HPDE6-E6E7 (cell line): ENCODE results near the gene SCN4A.
A peak's percentile ranks its signal among the peaks of the same experiment; 100 is the strongest.
"Not testable (repeated sequence)": the region's sequence is repeated elsewhere in the genome, so short reads cannot be mapped to it uniquely, and the experiment has no call there.

ENCODE experiments used
- DNase-seq: peaks from one replicate; pipeline ENCODE4 v3.0.0; 2011; ENCODE audit warnings: missing footprints; ENCODE audit errors: extremely low spot score

Gene SCN4A

DNA sequence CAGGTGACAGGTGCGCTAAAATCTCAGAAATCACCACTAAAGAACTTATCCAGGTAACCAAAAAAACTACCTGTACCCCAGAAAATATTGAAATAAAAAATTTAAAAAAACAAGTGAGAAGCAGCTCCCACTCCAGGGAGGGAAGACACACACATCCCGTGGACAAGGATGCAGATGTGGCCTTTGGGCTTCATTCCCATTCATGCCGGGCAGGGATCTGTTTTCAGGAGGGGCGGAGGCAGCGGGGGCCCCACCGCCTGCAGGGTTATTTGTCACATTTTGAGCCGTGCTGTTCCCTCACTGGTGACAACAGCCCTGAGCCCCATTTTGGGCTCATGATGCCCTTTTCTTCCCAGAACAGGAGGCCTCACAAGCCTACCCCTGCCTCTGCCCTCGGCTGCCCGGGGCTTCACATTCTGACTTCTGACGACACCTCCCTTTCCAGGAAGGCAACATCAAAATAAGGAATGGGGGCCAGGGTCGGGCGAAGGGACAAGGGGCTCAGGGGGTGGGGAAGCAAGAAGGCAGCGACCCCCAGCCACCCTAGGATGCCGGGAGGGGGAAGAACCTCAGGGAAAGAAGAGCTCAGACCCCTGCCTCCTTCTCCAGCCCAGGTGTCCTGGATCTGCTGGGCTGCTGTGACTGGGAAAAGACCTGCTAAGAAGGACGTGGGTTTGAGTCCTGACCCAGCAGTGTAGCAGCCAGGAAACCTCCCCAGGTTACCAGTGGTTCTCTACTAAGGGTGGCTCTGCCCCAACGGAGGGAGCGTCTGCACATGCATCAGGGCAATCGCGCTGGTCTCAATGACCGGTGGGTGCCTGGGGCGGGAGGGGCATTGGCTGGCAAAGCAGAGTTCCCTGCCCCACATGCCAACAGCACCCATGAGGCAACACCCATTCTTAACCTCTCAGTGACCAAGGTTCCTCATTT lies 38.3 kb downstream of the SCN4A start:
- no peak for DNase-seq

DNA sequence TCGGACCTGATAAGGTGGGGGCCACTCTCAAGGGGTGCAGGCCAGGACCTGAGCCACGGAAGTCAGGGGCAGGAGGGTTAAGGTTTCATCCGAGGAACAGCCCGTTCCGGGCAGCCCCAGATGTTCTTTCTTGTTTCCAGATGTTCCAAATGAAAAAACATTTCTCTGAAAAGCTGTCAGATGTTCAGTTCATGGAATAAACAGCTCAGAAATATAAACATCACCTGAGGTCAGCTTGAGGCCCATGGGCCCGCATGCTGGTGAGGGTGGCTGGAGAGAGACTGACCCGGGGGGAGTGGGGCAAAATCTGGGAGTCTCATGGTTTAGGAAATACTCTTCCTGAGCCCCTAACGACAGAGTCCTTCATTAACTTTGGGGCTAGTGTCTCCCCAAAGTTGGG lies 39.1 kb downstream of the SCN4A start:
- no peak for DNase-seq

DNA sequence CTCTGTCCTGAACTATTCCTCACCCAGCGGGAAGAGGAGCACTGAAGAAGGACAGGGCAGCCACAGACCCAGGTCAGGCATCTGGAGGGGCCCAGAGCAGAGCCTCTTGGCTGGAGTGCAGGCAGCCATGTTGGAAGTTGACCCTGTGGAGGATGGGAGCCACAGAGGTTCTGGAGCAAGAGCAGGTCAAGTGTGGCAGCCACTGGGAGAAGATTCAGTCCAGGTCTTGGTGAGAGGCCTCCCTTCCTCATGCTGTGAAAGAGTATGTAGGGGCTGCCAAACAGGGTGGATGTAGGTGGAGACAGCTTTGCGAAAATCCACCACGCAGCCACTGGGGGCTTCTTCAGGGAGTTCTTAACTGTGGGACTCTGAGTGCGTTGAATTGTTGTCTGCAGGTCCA lies 40.0 kb downstream of the SCN4A start:
- DNase-seq = no peak

DNA sequence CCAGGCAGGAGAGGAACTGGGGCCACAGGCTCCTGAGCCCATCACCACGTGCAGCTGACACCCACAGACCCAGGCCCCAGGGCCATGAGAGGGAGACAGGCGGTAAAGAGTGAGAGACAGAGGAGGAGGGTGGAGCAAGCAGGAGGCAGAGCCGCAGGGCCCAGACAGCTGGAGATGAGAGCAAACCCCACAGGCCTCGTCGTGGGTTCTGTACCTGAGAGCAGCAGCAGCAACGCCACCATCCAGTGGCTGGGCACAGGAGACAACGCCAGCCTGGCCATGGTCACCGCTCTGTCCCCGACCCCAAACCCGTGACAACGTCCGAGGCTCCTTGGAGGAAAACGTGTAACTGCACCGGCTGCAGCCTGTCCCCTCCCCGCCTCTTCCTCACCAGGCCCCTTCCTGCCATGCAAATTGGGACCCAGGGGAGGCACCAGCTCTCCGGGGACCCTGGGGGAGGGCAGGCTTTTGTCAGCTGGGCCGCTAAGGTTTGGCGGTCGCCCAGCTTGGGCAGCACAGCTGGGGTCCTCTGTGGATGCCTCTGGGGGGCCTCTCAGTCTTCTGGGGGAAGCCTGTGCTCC lies 40.6 kb downstream of the SCN4A start, which contains the start of gene CD79B:
CD79B (minus strand) TSS at position 351 of the 581 bp plus-strand sequence; CDS start at position 281, 70 bp downstream.
- no peak for DNase-seq

DNA sequence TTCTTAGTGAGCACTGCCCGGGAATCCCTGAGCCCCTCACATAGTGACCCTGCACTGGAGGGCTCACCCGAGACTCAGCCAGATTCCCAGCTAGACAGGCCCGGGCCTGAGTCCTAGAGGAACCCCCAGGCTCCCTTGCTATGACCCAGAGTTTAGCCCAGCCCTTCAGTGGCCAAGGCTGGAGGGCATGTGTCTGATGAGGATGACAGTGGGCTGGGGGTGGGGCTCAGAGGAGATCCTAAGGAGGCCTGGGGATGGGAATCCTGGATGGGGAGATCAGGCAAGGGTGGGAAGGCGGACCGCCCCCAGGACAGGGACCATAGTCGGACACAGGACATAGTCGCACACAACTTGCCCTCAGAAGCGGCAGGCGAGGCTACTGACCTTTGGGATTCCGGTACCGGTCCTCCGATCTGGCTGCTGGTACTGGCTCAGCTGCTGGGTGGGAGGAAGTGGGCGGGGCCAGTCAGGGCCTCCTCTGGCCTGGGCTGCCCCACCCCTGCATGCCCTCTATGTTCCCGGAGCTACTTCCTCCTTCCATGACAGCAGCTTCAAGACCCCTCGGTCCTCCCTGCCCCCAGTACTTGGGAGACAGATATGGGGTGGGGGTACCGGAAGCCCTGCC lies 41.7 kb downstream of the SCN4A start:
- DNase-seq = no peak

DNA sequence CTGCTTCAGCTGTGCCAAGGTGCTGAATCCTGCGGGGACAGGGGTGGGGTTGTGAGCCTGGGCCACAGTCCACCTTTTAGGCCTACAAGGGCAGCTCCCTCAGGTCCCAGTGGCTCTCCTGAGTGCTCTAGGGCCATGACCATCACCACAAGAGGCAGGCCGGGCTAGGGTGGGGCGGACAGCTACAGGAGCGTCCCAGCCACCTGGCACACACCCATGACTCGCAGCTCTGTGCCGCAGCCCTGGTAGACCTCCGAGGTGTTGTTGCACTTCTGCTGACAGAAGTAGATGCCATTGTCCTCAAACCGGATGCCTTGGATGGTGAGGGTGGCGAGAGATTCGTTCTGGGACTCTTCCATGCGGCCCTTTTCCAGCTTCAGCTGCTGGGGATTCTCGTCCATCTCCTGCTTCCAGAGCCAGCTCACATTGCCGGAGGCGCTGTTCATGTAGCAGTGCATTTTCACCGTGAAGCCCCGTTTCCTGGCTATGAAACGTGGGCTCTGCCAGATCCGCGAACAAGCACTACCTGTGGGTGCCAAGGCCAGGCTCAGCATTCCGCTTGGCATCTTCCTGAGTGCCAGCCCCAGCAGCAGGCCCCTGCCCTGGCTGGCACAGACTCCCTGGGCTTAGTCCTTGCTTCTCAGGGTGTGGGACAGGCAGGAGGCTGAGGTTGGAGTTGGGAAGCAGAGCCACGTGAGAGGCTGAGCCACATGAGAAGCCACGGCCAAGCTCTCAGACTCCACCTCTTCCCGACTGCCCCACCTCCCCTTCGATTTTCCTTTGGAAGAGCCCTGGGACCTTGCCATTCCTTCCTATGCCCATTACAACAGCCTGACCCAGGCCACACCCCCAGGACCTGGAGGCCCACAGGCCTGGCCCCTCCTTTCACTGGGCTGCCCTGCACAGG lies 42.6 kb downstream of the SCN4A start:
- DNase-seq = no peak

DNA sequence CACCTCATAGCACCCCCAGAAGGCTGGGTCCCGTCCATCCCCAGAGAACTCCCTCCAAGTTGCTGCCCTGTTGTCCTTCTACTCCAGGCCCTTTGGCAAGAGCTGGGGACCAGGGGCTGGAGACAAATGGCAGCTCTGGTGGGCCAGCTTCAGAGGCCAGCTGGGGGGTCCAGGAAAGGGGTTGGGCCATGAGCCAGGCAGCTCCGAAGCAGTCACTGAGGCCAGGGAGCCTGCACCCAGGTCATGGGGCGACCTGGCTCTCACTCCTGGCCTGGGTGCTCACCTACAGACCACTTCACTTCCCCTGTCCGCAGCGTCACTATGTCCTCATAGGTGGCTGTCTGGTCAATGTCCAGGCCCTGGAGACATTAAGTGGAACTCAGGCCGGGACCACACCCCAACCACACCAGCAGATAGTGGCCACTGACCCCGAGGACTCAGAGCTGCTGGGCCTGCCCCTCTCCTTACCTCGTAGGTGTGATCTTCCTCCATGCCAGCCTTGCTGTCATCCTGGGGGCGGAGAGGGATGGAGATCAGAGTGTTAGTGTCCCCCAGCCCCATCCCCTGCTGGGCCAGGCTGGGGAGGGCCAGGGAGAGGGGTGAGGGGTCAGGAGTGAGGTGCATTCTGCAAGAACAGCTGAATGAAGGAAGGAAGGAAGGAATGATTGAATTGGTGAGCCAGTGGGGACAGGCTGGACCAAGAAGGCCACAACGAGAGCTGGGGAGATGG lies 43.6 kb downstream of the SCN4A start:
- DNase-seq = no peak

DNA sequence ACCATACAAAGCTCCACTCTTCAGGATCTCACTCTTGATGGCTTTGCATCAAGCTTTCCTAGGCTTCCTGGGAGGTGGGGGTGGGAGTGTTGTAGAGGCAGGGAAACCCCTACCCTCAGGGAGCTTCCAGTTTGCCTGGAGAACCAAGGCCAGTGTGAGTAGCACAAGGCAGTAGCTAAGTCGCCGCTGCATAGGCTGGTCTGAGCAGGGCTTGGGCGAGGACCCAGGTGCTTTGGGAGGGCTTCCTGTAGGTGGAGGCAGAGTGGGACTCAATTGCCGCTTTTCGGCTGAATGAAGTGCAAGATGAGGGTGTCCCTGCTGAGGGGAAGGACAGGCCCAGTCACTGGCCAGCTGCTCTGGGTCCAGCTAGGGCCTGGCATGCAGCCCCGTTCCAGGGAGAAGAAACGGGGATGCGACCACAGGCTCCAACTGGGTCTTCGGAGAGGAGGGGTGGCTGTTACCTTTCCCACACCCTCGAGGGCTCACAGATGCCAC lies 44.5 kb downstream of the SCN4A start:
- DNase-seq = no peak

DNA sequence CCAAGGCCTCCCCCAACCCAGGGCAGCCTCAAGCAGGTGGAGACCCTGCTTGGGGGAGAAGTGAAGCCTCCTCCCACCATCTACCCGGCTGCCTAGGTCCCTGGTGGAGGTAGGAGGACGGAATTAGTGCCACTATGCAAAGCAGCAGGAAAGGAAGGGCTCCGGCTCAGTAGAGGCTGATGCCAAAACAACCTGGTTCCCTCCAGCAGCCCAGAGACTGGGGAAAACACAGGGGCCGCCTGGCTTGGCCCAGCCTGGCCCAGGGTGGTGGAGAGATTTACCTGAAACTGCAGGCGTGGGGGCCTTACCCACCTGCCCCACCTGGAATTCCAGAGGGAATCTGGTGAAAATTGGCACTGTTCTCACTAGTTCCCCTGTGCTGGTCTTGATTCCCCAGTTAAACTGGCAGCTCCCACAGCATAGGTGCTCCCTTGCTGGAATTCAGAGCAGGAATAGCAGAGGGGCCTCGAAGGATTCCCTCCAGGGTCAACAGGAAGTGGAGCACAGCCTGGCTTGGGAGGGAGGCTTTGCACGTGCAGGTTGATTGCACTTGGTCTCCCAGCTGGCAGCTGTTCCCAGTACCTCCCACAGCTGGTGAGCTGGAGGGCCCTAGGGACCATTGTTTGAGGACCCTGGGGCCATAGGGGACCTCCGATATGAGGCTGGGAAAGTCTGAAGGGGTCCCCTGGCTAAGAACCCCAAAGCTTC lies 45.1 kb downstream of the SCN4A start:
- DNase-seq = no peak

DNA sequence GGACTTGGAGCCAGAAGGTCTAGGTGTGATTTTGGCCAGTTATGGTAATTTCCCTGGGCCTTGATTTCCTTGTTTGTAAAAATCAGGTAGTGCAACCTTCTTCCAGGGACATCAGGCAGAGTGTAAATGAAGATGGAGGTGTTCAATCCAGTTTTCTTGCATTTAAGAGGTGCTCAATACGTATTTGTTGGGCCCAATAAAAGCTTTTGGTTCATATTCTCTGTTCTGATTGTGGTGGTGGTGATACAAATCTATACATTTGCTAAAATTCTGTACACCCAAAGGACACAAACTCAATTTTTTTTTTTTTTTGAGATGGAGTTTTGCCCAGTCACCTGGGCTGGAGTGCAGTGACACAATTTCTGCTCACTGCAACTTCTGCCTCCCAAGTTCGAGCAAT lies 46.6 kb downstream of the SCN4A start:
- DNase-seq = no peak

DNA sequence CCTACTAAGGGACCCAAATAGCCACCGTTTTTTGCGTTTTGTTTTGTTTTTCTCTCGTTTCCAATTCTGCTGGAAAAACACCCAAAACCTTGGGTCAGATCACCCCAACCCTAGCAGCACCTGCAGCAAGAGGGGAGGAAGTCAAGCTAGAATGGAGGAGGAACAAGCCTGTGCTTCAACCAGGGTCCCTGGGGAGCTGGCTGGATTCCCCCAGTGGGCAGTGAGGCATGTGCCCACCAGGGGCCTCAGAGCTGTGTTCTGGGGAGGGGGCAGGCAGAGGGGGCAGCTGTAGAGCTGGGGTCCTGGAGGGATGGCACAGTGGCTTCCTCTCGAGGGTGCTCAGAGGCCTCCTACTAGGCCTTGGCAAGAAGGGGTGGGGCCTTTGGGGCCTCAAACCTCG lies 47.1 kb downstream of the SCN4A start:
- DNase-seq = no peak

DNA sequence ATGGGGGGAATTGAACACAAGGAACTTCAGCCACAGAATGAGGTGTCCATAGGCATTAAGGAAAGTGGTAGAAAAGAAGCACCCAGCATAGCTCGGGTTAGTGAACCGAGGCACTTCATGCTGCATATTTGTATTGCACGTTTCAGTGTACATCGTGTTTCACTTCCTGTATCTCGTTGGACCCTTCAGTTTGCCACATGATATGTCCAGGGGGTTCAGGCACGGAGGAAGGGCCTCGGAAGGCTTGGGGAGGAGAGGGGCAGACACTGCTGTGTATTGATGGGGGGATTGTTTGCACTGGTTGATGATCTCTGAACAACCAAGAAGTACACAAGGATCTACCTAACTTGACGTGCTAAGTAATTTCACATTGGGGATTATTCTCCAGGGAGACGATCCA lies 50.3 kb downstream of the SCN4A start:
- DNase-seq = not testable (repeated sequence)

DNA sequence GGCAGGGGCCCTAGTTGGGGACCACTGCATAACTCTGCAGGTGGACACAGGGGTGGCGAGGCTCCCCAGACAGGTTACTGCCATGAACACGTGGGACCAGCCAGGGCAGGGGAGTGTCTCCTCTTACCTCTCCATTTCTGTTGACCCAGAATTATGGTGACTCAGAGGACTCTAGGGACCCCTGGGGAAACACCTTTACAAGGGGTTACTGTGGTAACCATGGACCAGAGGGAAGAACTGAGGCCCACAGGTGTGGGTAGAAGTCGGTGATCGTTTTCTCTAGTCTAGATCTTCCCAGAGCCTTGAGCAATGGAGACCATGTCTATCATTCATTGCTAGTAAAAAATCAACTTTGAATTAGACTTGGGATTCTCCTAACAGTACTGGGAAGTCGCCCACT lies 51.9 kb downstream of the SCN4A start:
- DNase-seq = not testable (repeated sequence)

DNA sequence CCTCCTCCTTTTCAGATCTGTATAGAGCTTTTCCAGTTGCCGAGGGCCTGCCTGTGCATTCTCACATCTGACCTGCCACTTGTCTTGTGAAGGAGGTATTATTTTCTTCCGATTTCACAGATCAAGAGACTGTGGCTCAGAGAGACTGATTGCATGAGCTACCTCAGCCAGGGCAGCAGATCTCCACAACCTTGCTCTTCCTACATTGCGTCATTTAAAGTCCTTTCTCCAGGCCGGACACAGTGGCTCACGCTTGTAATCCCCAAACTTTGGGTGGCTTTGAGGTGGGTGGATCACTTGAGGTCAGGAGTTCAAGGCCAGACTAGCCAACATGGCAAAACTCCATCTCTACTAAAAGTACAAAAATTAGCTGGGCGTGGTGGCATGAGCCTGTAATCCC lies 52.7 kb downstream of the SCN4A start:
- not testable (repeated sequence) for DNase-seq

DNA sequence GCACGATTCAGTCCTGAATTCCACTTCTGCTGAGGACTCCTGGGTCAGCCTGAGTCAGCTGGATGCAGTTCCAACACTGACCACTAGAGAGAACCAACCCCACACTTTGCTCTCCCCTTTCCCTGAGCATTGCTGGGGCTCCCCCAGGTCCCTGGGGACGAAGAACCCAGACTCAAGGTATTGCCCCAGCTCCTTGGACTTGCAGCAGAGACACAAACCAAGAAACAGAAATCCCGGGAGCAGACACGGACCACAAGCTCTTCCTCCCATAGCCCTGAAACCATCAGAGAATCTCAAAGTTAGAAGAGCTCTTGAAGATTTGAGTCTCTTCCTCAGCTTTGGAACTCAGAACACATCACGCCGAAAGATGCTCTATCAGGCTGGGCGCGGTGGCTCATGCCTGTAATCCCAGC lies 53.4 kb downstream of the SCN4A start:
- peak; percentile 82 for DNase-seq

DNA sequence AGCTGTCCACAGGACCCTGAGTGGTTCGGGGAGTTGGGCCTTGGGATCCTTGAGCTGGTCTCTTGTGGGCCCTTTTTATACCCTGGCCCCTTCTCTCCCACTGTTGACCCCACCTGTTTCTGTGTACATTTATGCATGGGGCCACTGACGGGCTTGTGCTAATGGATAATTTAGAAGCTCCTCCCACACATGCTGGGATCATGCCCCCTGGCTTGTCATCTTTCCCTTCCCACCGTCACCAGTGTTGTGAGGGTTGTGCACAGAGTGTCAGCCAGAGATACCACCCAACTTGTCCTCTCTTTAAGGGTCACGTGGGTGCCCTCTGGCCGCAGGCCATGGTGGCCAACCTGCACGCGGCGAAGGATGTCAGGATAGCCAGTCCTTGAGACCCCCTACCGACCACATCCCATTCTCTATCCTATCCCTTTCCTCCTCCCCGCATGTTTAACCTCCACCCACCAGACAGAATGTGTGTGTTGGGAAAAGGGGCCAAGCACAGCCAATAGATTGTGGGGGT lies 53.9 kb downstream of the SCN4A start, which contains the start of gene GH1:
GH1 (minus strand) TSS at position 51 of the 517 bp plus-strand sequence. CDS start 63 bp downstream, outside the sequence.
- not testable (repeated sequence) for DNase-seq

DNA sequence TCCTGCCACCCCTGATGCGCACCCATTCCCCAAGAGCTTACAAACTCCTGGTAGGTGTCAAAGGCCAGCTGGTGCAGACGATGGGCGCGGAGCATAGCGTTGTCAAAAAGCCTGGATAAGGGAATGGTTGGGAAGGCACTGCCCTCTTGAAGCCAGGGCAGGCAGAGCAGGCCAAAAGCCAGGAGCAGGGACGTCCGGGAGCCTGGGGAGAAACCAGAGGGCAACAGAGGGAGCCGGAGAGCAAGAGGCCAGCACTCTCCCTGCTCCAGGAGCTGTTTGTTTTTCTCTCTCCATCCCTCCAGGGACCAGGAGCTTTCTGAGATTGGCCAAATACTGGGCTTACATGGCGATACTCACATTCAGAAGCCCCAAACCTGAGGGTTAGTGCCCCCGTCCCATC lies 54.4 kb downstream of the SCN4A start:
- no peak for DNase-seq

DNA sequence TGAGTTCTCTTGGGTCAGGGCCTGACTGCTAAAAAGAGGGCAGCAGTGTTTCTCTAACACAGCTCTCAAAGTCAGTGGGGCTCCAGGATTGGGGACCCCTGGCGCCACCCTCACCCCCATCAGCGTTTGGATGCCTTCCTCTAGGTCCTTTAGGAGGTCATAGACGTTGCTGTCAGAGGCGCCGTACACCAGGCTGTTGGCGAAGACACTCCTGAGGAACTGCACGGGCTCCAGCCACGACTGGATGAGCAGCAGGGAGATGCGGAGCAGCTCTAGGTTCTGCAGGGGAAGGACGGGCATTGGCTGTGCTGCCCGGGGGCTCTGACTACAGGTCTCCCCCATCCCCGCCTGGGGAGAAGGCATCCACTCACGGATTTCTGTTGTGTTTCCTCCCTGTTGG lies 55.1 kb downstream of the SCN4A start:
- DNase-seq = no peak

DNA sequence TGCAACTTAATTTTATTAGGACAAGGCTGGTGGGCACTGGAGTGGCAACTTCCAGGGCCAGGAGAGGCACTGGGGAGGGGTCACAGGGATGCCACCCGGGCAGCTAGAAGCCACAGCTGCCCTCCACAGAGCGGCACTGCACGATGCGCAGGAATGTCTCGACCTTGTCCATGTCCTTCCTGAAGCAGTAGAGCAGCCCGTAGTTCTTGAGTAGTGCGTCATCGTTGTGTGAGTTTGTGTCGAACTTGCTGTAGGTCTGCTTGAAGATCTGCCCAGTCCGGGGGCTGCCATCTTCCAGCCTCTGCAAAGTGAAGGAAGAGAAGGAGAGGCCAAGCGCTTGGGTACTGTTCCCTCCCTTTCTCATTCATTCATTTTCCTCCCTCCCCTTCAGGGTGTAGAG lies 55.5 kb downstream of the SCN4A start:
- DNase-seq = not testable (repeated sequence)
